Adipose tissue (tissue), 3 donors: Measurements from ENCODE around the gene RELCH. TPM values are rescaled to one million over a fixed set of nuclear protein-coding genes. Genes with fewer than 3 reads are reported as not detected.

ENCODE experiments used
- H3K27ac ChIP-seq: one replicate; pipeline ENCODE4 v1.5.1; 2013; ENCODE audit warnings: low read depth, low read length
- WGBS, 3 donors: extraction: QIAGEN DNeasy Blood & Tissue Kit; methylation state at CpG; one replicate each; pipeline ENCODE4 v1.1.7; 2013; 5-methylcytosine and 5-hydroxymethylcytosine counted together
- polyA plus RNA-seq, 3 donors: library from polyadenylated mRNA; stranded (reverse); fragments of 200-250 nt; gene quantifications; one replicate each; pipeline ENCODE4 v1.2.3, GENCODE V29; 2013
- donor health status: healthy with polysubstance abuse.
- donor health status: Bipolar disorder and iron deficiency.
- donor health status: healthy.

RELCH gene
- polyA plus RNA-seq, 3 donors, result 5.2 to 9.2 (median 5.6) TPM

- H3K27ac ChIP-seq, result no peak overlapping the region
- 95 to 97% (median 97%) methylated on average over 8 of the region's 8 CpGs for WGBS, 3 donors
Observed at GRCh38 chr18:62245177-62245576, 58.1 kb downstream of the RELCH start.

DNA sequence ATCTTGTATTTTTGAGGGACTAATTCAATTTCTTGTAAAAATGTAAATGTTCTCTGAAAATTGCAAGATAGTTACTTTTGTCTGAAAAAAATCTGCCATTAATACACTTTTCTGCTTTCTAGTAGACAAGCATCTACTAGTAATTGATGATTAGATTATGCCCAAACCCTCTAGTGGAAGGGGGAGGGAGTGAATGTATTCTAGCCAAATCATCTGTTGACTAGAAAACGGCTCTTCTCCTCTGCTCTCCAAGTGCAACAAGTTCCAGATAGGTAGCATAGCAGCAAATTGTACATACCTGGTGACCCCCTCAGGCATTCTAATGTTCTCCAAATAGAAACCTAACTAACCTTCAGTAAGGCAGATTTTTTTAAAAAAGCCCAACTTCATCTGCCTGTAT is 58.6 kb downstream of the RELCH start:
- 40 to 91% (median 89%) methylated on average over 1 of the region's 1 CpG for WGBS, 3 donors
- no peak overlapping the region for H3K27ac ChIP-seq

GRCh38 chr18:62248313-62248712 is 61.3 kb downstream of the RELCH start:
- H3K27ac ChIP-seq, result no peak overlapping the region
- WGBS, 3 donors, result 19 to 41% (median 28%) methylated on average over 1 of the region's 1 CpG

GRCh38 chr18:62249478-62250097 is 62.5 kb downstream of the RELCH start:
- no peak overlapping the region for H3K27ac ChIP-seq
- WGBS, 3 donors, result 71 to 80% (median 75%) methylated on average over 3 of the region's 3 CpGs

- H3K27ac ChIP-seq, result no peak overlapping the region
- 35 to 90% (median 80%) methylated on average over 2 of the region's 2 CpGs for WGBS, 3 donors
Observed at GRCh38 chr18:62250475-62250874, 63.4 kb downstream of the RELCH start.

DNA sequence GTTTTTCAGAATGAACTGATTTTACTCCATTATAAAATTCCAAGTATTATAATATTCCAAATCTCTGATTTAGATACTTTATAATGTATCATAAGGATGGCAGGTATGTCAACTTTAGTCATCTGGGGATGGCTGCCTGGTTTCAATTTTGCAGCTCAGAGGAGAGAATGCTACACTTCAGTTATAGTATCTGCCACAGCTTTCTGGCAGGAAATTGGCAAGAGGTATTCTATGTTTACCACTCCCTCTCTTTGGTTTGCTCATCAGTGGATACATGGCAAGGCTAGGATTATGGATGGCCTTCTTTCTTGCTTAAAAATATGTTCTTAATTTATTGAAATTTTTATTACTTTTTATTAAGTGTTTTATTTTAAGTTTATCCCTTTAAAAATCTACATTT is 71.0 kb downstream of the RELCH start:
- no peak overlapping the region for H3K27ac ChIP-seq

DNA sequence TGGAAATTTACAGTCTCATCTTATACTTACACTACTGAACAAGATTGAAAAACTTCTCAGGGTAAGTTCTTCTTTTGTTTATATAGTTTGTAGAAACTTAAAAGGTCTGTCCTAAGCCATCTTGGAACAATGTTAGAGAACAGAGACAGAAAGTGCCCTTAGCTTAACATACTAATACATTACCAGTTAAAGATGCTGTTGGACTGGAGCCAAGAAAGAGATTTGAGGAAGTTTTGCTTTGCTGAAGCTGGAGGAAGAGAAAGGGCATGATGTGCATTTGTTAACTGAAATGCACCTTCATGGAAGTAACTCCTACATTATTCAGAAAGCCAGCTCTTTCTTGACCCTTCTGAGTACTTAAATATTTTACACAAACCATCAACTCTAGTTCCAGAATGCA is 71.6 kb downstream of the RELCH start:
- H3K27ac ChIP-seq, result no peak overlapping the region

GRCh38 chr18:62262061-62262460 is 75.0 kb downstream of the RELCH start:
- no peak overlapping the region for H3K27ac ChIP-seq
- WGBS, 3 donors, result 20 to 77% (median 64%) methylated on average over 2 of the region's 2 CpGs

DNA sequence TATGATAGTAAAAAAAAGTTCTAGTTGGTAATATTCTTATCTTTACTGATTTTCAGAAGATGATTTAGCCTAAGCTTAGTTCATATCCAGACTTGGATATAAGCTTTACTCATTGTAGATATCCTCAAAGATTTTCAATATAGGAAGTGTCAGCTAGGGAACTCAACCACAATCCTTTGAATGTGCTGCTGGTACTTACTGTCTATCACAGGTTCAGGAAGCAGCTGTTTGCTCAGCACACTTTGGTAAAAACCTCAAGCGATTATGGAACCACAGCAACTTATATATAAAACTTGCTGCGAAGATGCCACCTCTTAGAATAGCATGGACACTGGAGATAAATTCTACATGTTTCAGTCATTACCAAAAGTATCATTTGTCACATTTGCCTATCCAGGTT is 77.9 kb downstream of the RELCH start:
- H3K27ac ChIP-seq, result no peak overlapping the region
- 56 to 83% (median 66%) methylated on average over 2 of the region's 2 CpGs for WGBS, 3 donors

- no peak overlapping the region for H3K27ac ChIP-seq
- 89 to 97% (median 95%) methylated on average over 1 of the region's 1 CpG for WGBS, 3 donors
Observed at GRCh38 chr18:62277045-62277444, 90.0 kb downstream of the RELCH start.

DNA sequence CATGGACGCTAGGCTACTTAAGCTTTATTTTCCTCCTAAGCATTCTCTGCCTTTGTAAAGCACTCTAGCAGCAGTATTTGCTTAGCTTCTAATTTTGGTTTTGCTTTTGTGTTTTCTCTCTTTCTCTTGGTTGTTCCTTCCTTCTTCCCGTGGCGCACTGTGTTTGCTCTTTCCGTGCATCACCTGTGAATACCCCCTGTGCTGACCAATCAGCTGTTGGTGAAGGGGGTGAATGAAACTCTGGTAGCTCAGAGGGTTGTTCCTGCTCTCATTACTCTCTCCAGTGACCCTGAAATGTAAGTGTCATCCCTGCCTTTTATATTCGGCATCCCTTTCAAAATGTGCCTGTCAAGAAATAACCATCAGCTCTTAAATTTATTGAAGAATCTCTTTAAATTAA is 92.5 kb downstream of the RELCH start:
- no peak overlapping the region for H3K27ac ChIP-seq
- 64 to 94% (median 86%) methylated on average over 5 of the region's 5 CpGs for WGBS, 3 donors

- H3K27ac ChIP-seq, result no peak overlapping the region
- WGBS, 3 donors, result 88 to 99% (median 98%) methylated on average over 6 of the region's 6 CpGs
Observed at GRCh38 chr18:62280058-62280457, 93.0 kb downstream of the RELCH start.

- H3K27ac ChIP-seq, result no peak overlapping the region
Observed at GRCh38 chr18:62280786-62281185, 93.7 kb downstream of the RELCH start.

DNA sequence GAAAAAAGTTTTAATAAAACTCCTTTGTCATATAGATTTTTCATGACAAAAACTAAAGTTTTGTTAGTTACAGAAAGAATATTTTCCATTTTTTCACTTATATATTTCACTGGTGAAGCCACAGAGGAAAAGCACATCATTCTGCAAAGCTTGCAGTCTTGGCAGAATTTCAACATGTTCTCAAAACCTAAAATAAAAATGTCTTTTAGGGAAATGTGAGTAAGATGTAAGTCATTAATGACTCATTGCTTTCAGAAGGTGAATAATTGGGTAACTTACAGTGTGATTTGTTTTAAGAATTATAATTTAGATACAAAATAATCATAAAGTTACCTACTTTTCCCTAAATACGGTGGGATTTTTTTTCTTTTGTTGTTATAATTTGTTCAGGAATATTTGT is 94.6 kb downstream of the RELCH start:
- WGBS, 3 donors, result 58 to 83% (median 72%) methylated on average over 1 of the region's 1 CpG
- no peak overlapping the region for H3K27ac ChIP-seq

More at GRCh38 chr18:62280786-62281185, 93.7 kb downstream of the RELCH start:
- 71 to 96% (median 71%) methylated on average over 1 of the region's 1 CpG for WGBS, 3 donors

GRCh38 chr18:62282188-62282629 is 95.2 kb downstream of the RELCH start:
- no peak overlapping the region for H3K27ac ChIP-seq
- WGBS, 3 donors, result 61 to 93% (median 63%) methylated on average over 2 of the region's 2 CpGs

DNA sequence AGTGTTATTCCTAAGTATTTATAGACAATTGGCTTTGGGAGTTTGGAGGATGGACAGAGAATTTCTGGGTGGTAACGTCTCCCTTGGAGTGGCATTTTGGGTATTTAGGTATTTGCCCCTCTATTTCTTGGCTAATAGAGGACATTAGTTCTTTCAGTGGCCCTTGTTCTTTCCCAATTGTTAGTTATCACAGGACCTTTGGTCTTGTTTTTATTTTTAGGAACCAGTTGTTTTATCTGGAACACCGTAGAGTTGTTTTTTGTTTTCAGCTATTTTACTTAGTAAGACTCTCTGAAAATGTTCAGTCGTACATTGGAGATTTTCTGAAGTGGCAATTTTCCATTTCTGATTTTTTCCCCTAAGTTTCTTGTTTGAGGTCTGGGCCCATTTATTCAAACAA is 97.6 kb downstream of the RELCH start:
- 86 to 93% (median 92%) methylated on average over 3 of the region's 3 CpGs for WGBS, 3 donors
- no peak overlapping the region for H3K27ac ChIP-seq

DNA sequence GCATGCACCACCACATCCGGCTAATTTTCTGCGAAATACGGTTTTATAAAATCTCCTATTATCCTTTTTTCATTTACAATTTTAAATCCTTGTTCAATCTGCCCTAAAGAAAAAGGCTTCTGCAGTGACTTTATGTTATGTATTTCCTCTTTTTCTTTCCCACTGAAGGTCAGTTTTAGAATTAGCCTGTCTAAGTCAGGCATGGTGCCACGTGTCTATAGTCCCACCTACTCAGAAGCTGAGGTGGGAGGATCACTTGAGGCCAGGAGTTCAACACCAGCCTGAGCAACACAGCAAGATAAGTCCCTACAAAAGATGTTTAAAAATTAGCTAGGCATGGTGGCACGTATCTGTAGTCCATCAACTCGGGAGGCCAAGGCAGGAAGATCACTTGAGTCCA is 98.2 kb downstream of the RELCH start:
- H3K27ac ChIP-seq, result no peak overlapping the region
- 93 to 94% (median 94%) methylated on average over 6 of the region's 6 CpGs for WGBS, 3 donors

GRCh38 chr18:62287781-62288664 is 101.0 kb downstream of the RELCH start:
- no peak overlapping the region for H3K27ac ChIP-seq
- WGBS, 3 donors, result 60 to 67% (median 65%) methylated on average over 2 of the region's 2 CpGs

- no peak overlapping the region for H3K27ac ChIP-seq
- 58 to 89% (median 71%) methylated on average over 2 of the region's 2 CpGs for WGBS, 3 donors
Observed at GRCh38 chr18:62288665-62289008, 101.6 kb downstream of the RELCH start.

GRCh38 chr18:62289047-62289446 is 102.0 kb downstream of the RELCH start:
- H3K27ac ChIP-seq, result no peak overlapping the region
- WGBS, 3 donors, result 91 to 94% (median 93%) methylated on average over 2 of the region's 2 CpGs
